ENCODE results near the gene SNCB. TPM values are rescaled to one million over a fixed set of nuclear protein-coding genes. Genes with fewer than 3 reads are reported as not detected.
"Not testable (repeated sequence)": the region's sequence is repeated elsewhere in the genome, so short reads cannot be mapped to it uniquely, and the experiment has no call there.

Gene SNCB
- total RNA-seq, 1 donor from 2014 or later: 0.44 TPM

GRCh38 chr5:176592573-176592972, 37.8 kb downstream of the SNCB start:
- Histone ChIP-seq H3K9me3 (replicated peaks) (no peaks in the 10 kb centered on the region), H3K36me3 (no peaks in the 10 kb centered on the region), H3K27me3 (ENCODE audit: low read depth) (peaks cover 39% of the 10 kb centered on the region), H3K4me1 (peaks cover 9% of the 10 kb centered on the region), H3K4me3 (no peak overlapping the region), H3K27ac (replicated peaks) (no peak overlapping the region)
- TF ChIP-seq CTCF (IDR thresholded peaks at IDR 0.05; ENCODE audit: borderline replicate concordance): no peak
- intact Hi-C loops (cut with micrococcal nuclease): no loop called here
- DNase-seq: no peak

- intact Hi-C loops (cut with micrococcal nuclease); H3K36me3 ChIP-seq; H3K27ac ChIP-seq (replicated peaks); H3K9me3 ChIP-seq (replicated peaks); H3K4me1 ChIP-seq; H3K4me3 ChIP-seq; DNase-seq: not testable (repeated sequence)
- peaks cover 35% of the 10 kb centered on the region for H3K27me3 ChIP-seq (ENCODE audit: low read depth)
These were observed 38.7 kb downstream of the SNCB start for GRCh38 chr5:176591667-176592066.

- TF ChIP-seq CTCF (IDR thresholded peaks at IDR 0.05; ENCODE audit: borderline replicate concordance): no peak
- Histone ChIP-seq H3K27ac (replicated peaks) (no peak overlapping the region), H3K9me3 (replicated peaks) (peaks cover 14% of the 10 kb centered on the region), H3K27me3 (ENCODE audit: low read depth) (peaks cover 21% of the 10 kb centered on the region), H3K4me3 (no peak overlapping the region), H3K4me1 (no peaks in the 10 kb centered on the region), H3K36me3 (no peaks in the 10 kb centered on the region)
- intact Hi-C loops (cut with micrococcal nuclease): no loop called here
- DNase-seq: no peak
These were observed 40.2 kb downstream of the SNCB start for GRCh38 chr5:176590035-176590717.

GRCh38 chr5:176589039-176589769, 41.1 kb downstream of the SNCB start:
- Histone ChIP-seq H3K4me1 (no peaks in the 10 kb centered on the region), H3K36me3 (no peaks in the 10 kb centered on the region), H3K27ac (replicated peaks) (no peak overlapping the region), H3K9me3 (replicated peaks) (peaks cover 23% of the 10 kb centered on the region), H3K27me3 (ENCODE audit: low read depth) (peaks cover 16% of the 10 kb centered on the region), H3K4me3 (no peak overlapping the region)
- intact Hi-C loops (cut with micrococcal nuclease): loop anchor here (5.0 kb wide), 1 partner anchor 167 kb away; no protein-coding TSS in a partner anchor
- no peak for TF ChIP-seq CTCF (IDR thresholded peaks at IDR 0.05; ENCODE audit: borderline replicate concordance)
- DNase-seq: no peak

GRCh38 chr5:176588297-176588696, 42.0 kb downstream of the SNCB start:
- no peaks in the 10 kb centered on the region for H3K4me1 ChIP-seq
- no peaks in the 10 kb centered on the region for H3K36me3 ChIP-seq
- no peak for TF ChIP-seq CTCF (IDR thresholded peaks at IDR 0.05; ENCODE audit: borderline replicate concordance)
- peaks cover 11% of the 10 kb centered on the region for H3K27me3 ChIP-seq (ENCODE audit: low read depth)
- H3K27ac ChIP-seq (replicated peaks): no peak overlapping the region
- intact Hi-C loops (cut with micrococcal nuclease): loop anchor here (5.0 kb wide), 1 partner anchor 166 kb away; no protein-coding TSS in a partner anchor
- no peak for DNase-seq
- no peak overlapping the region for H3K4me3 ChIP-seq
- peaks cover 23% of the 10 kb centered on the region for H3K9me3 ChIP-seq (replicated peaks)

- intact Hi-C loops (cut with micrococcal nuclease): loop anchor here (5.0 kb wide), 1 partner anchor 165 kb away; no protein-coding TSS in a partner anchor
- Histone ChIP-seq H3K27me3 (ENCODE audit: low read depth) (peaks cover 4% of the 10 kb centered on the region), H3K9me3 (replicated peaks) (peaks cover 23% of the 10 kb centered on the region), H3K4me3 (no peak overlapping the region), H3K27ac (replicated peaks) (no peak overlapping the region), H3K4me1 (no peaks in the 10 kb centered on the region), H3K36me3 (no peaks in the 10 kb centered on the region)
- no peak for DNase-seq
- no peak for TF ChIP-seq CTCF (IDR thresholded peaks at IDR 0.05; ENCODE audit: borderline replicate concordance)
These were observed 42.9 kb downstream of the SNCB start for GRCh38 chr5:176587398-176587797.

Measured in left ventricle myocardium inferior (tissue), 1 donor.